ENCODE measurements around the gene ETV6. TPM values are rescaled to one million over a fixed set of nuclear protein-coding genes. Genes with fewer than 3 reads are reported as not detected.

Gene ETV6
- polyA plus RNA-seq, 1 donor (not counting 4 experiments of a cell fraction or from before 2014, with no cell fraction given), result 5.3 TPM

- Histone ChIP-seq H3K9ac (ENCODE audit: control insufficient read depth, extremely low read depth, insufficient read depth, low read length) (no peak overlapping the region), H3K9me1 (ENCODE audit: control insufficient read depth, extremely low read depth, insufficient read depth, low read length) (no peaks in the 10 kb centered on the region), H3K36me3 (ENCODE audit: control insufficient read depth in 2 of 2, extremely low read depth in 1 of 2, insufficient read depth in 2 of 2, low read length in 2 of 2) (no peaks in the 10 kb centered on the region), H3K4me2 (ENCODE audit: control insufficient read depth, extremely low read depth, insufficient read depth, low read depth, low read length) (no peak overlapping the region), H3K4me3 (ENCODE audit: control insufficient read depth in 2 of 3, extremely low read depth in 1 of 3, insufficient read depth in 2 of 3, low read depth in 1 of 3, low read length in 3 of 3) (no peak overlapping the region), H3K27me3 (ENCODE audit: control insufficient read depth, extremely low read depth, insufficient read depth, low read length) (peaks cover 8% of the 10 kb centered on the region), H2AFZ (ENCODE audit: control insufficient read depth, low read length) (no peak overlapping the region), H3K27ac (ENCODE audit: control insufficient read depth, insufficient read depth, low read length) (no peak overlapping the region), H3K9me3 (ENCODE audit: control insufficient read depth, low read depth, low read length) (no peaks in the 10 kb centered on the region), H3K4me1 (ENCODE audit: control insufficient read depth, extremely low read depth, insufficient read depth, low read length) (no peaks in the 10 kb centered on the region), H4K20me1 (ENCODE audit: control insufficient read depth, extremely low read depth, insufficient read depth, low read length) (no peaks in the 10 kb centered on the region), H3K79me2 (ENCODE audit: control insufficient read depth, insufficient read depth, low read length) (no peaks in the 10 kb centered on the region)
- TF ChIP-seq EZH2 (IDR thresholded peaks at IDR 0.05; ENCODE audit: low read length) (no peak), CTCF (optimal IDR thresholded peaks at IDR 0.05 in 1 of 3, IDR thresholded peaks at IDR 0.05 in 1 of 3, conservative IDR thresholded peaks at IDR 0.05 in 1 of 3; ENCODE audit: extremely low read depth in 1 of 3, insufficient read depth in 2 of 3, low read length in 3 of 3) (no peak)
- dilution Hi-C loops (cut with MboI; ENCODE audit: extremely low pct_ligation_motif_present, low sequenced_read_pairs), result no loop called here
- DNase-seq (ENCODE audit: low read depth, low spot score), result no peak
- no peak for FAIRE-seq
These were observed 267.3 kb downstream of the ETV6 start for GRCh38 chr12:11916771-11917170.

GRCh38 chr12:11917501-11917900 lies 268.0 kb downstream of the ETV6 start:
- TF ChIP-seq EZH2 (IDR thresholded peaks at IDR 0.05; ENCODE audit: low read length) (no peak), CTCF (optimal IDR thresholded peaks at IDR 0.05 in 1 of 3, IDR thresholded peaks at IDR 0.05 in 1 of 3, conservative IDR thresholded peaks at IDR 0.05 in 1 of 3; ENCODE audit: extremely low read depth in 1 of 3, insufficient read depth in 2 of 3, low read length in 3 of 3) (no peak)
- Histone ChIP-seq H3K27me3 (ENCODE audit: control insufficient read depth, extremely low read depth, insufficient read depth, low read length) (peaks cover 13% of the 10 kb centered on the region), H3K9me1 (ENCODE audit: control insufficient read depth, extremely low read depth, insufficient read depth, low read length) (no peaks in the 10 kb centered on the region), H4K20me1 (ENCODE audit: control insufficient read depth, extremely low read depth, insufficient read depth, low read length) (no peaks in the 10 kb centered on the region), H3K4me3 (ENCODE audit: control insufficient read depth in 2 of 3, extremely low read depth in 1 of 3, insufficient read depth in 2 of 3, low read depth in 1 of 3, low read length in 3 of 3) (no peak overlapping the region), H3K79me2 (ENCODE audit: control insufficient read depth, insufficient read depth, low read length) (no peaks in the 10 kb centered on the region), H3K4me2 (ENCODE audit: control insufficient read depth, extremely low read depth, insufficient read depth, low read depth, low read length) (no peak overlapping the region), H3K36me3 (ENCODE audit: control insufficient read depth in 2 of 2, extremely low read depth in 1 of 2, insufficient read depth in 2 of 2, low read length in 2 of 2) (no peaks in the 10 kb centered on the region), H3K4me1 (ENCODE audit: control insufficient read depth, extremely low read depth, insufficient read depth, low read length) (no peaks in the 10 kb centered on the region), H3K9ac (ENCODE audit: control insufficient read depth, extremely low read depth, insufficient read depth, low read length) (no peak overlapping the region), H3K9me3 (ENCODE audit: control insufficient read depth, low read depth, low read length) (no peaks in the 10 kb centered on the region), H2AFZ (ENCODE audit: control insufficient read depth, low read length) (no peak overlapping the region), H3K27ac (ENCODE audit: control insufficient read depth, insufficient read depth, low read length) (no peak overlapping the region)
- FAIRE-seq (no peak), DNase-seq (ENCODE audit: low read depth, low spot score) (no peak)
- dilution Hi-C loops (cut with MboI; ENCODE audit: extremely low pct_ligation_motif_present, low sequenced_read_pairs), result no loop called here
